BE2C (cell line): ENCODE measurements around the gene MYMK.

Experiments
- DNase-seq: peaks from one replicate; pipeline ENCODE4 v3.0.0-alpha.2; 2020
- H3K27me3 ChIP-seq: fragments of 250-450 bp; sonication (Bioruptor Pico); 2 replicates; pipeline ENCODE4 v1.5.1; 2020; ENCODE audit warnings: mild to moderate bottlenecking
- H3K36me3 ChIP-seq: fragments of 250-450 bp; sonication (Bioruptor Pico); 2 replicates; pipeline ENCODE4 v1.5.1; 2020; ENCODE audit warnings: mild to moderate bottlenecking
- H3K4me1 ChIP-seq: fragments of 250-450 bp; sonication (Bioruptor Pico); 2 replicates; pipeline ENCODE4 v1.5.1; 2020
- H3K4me3 ChIP-seq: 2 replicates; pipeline ENCODE4 v1.5.1; 2011; ENCODE audit warnings: low read depth, low read length
- H3K9me3 ChIP-seq: fragments of 250-450 bp; sonication (Bioruptor Pico); 2 replicates; pipeline ENCODE4 v1.5.1; 2020
- CTCF ChIP-seq: IDR thresholded peaks from 2 replicates; pipeline ENCODE4 v1.5.1; 2012; ENCODE audit warnings: mild to moderate bottlenecking, low read depth, low read length

MYMK gene

DNA sequence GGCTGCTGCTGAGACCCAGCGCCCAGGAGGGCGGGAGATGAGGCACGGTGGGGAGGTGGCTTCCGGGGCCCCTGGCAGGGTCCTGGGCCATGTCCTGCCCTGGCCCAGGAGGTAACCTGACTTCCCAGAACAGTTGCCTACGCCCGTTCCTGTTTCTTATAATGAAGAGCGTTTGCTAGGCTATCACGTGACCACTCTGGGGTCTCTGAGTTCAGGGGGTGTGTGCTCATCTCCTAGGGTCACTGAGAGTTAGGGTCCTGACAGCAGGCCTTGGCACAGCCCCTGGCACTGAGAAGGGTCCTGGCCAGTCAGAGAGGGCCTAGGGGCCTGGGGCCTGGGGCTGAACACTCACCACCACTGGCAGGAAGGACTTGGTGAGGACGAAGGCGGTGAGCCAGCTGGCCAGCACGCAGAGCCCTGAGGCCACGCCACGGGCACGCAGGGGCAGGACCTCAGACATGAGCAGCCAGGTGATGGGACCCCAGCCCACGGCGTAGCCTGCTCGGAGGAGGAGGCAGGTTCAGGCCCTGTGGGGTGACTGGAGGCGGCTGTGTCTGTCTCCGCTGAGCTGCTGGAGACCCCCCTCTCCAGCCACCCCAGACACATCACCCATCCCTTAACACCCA lies 51.9 kb downstream of the MYMK start:
- Histone ChIP-seq H3K36me3 (peaks cover 33% of the 10 kb centered on the region), H3K4me1 (peaks cover 1% of the 10 kb centered on the region; the same call in 1 of the 2 replicates), H3K4me3 (no peak overlapping the region), H3K27me3 (no peaks in the 10 kb centered on the region), H3K9me3 (no peaks in the 10 kb centered on the region)
- TF ChIP-seq CTCF: no peak
- peak; percentile 8 for DNase-seq

DNA sequence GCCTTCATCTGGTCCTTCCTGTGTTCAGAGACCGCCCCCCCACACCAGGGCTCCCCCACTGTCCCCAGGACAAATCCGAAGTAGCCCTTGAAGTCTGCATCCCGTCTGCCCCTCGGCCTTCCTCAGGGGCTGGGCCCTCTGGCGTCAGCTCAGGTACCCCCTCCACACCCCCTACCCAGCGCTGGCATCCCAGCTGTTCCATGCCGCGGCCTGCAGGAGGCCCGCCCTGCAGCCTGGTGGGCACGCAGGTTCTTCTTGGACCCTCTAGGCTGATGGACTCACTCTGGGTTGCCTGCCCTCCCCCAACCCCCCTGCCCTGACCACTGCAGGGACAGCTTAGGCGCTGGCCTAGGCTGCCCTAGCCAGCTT lies 52.5 kb downstream of the MYMK start:
- no peak for TF ChIP-seq CTCF
- Histone ChIP-seq H3K4me1 (no peaks in the 10 kb centered on the region), H3K4me3 (no peak overlapping the region), H3K9me3 (no peaks in the 10 kb centered on the region), H3K27me3 (no peaks in the 10 kb centered on the region), H3K36me3 (peaks cover 33% of the 10 kb centered on the region)
- DNase-seq: peak; percentile 7

DNA sequence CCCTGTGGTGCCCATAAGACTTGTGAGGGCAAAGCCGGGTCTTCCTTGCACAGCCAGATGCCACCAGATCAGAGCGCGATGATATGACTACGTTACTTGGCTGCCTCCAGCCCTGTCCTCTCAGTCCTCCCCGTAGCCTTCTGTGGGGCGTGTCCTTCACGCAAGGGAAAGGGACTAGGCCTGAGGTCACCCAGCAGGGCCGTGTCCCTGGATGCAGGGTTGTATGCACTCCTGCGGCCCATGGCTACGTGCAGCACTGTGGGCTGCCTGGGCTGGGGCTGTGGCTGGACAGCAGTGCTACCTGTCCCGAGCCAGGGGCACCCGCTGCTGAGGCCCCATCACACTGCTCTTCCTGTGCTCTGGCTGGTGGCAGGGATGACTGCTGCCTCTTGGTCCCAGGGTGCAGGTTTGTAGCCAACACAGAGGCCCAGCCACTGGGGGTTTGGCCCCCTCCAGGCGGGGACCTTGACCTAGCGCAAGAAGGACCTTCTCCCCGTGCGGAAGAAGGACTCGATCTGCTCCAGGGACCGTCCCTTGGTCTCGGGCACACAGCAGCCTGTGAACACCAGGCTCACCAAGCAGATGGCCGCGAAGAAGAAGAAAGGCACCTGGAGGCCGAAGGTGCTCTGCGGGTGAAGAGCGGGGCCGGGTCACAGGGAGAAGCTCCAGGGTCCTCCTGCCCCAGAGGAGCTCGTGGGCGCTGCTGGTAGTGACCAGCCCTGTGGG lies 53.0 kb downstream of the MYMK start:
- Histone ChIP-seq H3K4me1 (no peaks in the 10 kb centered on the region), H3K4me3 (no peak overlapping the region), H3K9me3 (no peaks in the 10 kb centered on the region), H3K36me3 (peaks cover 30% of the 10 kb centered on the region), H3K27me3 (no peaks in the 10 kb centered on the region)
- no peak for TF ChIP-seq CTCF
- DNase-seq: peak; percentile 7

- no peaks in the 10 kb centered on the region for H3K9me3 ChIP-seq
- DNase-seq: no peak
- H3K4me1 ChIP-seq: no peaks in the 10 kb centered on the region
- no peaks in the 10 kb centered on the region for H3K27me3 ChIP-seq
- peaks cover 22% of the 10 kb centered on the region for H3K36me3 ChIP-seq
- H3K4me3 ChIP-seq: no peak overlapping the region
- no peak for TF ChIP-seq CTCF
These were observed 53.8 kb downstream of the MYMK start for GRCh38 chr9:133470988-133471387.

DNA sequence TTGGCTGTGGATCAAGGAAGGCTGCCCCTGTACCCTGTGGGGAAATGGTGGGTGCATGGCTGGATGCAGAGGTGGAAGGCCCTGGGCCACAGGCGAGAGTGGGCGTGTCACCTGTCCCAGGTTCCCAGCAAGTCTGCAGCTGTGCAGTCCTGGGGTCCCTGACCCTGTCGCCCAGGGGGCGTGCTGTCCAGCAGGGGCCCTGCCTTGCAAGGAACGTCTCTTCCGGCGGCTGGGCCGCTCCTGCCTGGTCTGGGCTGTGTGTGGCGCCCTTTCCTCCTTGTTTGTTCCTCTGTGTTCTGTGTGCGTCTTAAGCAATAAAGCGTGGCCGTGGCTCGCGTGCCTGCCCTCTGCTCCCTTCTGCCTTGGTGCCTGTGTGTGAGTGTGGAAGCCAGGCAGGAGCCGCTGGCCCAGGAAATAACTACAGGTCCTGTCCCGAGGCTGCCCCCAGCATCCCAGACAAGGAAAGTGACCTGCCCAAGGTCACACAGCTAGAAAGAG lies 54.3 kb downstream of the MYMK start:
- TF ChIP-seq CTCF: 0 out of 2 replicates have a peak, but pooled peaks have one; percentile 14
- no peak for DNase-seq
- peaks cover 17% of the 10 kb centered on the region for H3K36me3 ChIP-seq
- H3K9me3 ChIP-seq: no peaks in the 10 kb centered on the region
- H3K4me1 ChIP-seq: no peaks in the 10 kb centered on the region
- no peak overlapping the region for H3K4me3 ChIP-seq
- H3K27me3 ChIP-seq: no peaks in the 10 kb centered on the region
